Medulla oblongata (tissue), 1 donor: ENCODE results near the gene ARV1.
"Not testable (repeated sequence)": the region's sequence is repeated elsewhere in the genome, so short reads cannot be mapped to it uniquely, and the experiment has no call there.

Experiments used
- DNase-seq: peaks from one replicate; pipeline ENCODE4 v3.0.0-alpha.2; 2015; ENCODE audit errors: extremely low spot score

Gene ARV1

GRCh38 chr1:231041719-231042261, 62.9 kb downstream of the ARV1 start:
- DNase-seq: no peak

- DNase-seq: no peak
These were observed 65.7 kb downstream of the ARV1 start for GRCh38 chr1:231044588-231044987.

GRCh38 chr1:231045286-231045685, 66.4 kb downstream of the ARV1 start:
- no peak for DNase-seq

- DNase-seq: not testable (repeated sequence)
These were observed 67.2 kb downstream of the ARV1 start for GRCh38 chr1:231045921-231046729.

GRCh38 chr1:231046730-231047395, 68.0 kb downstream of the ARV1 start:
- DNase-seq: no peak

GRCh38 chr1:231047529-231047928, 68.6 kb downstream of the ARV1 start:
- DNase-seq: not testable (repeated sequence)

GRCh38 chr1:231048419-231048818, 69.5 kb downstream of the ARV1 start:
- DNase-seq: not testable (repeated sequence)

- DNase-seq: no peak
These were observed 70.5 kb downstream of the ARV1 start for GRCh38 chr1:231049121-231049979.
